Measurements from ENCODE around the gene ABHD17A. TPM values are rescaled to one million over a fixed set of nuclear protein-coding genes. Genes with fewer than 3 reads are reported as not detected.

ABHD17A gene
- total RNA-seq, 4 donors from 2014 or later: 86.8 to 134 (median 91.4) TPM

DNA sequence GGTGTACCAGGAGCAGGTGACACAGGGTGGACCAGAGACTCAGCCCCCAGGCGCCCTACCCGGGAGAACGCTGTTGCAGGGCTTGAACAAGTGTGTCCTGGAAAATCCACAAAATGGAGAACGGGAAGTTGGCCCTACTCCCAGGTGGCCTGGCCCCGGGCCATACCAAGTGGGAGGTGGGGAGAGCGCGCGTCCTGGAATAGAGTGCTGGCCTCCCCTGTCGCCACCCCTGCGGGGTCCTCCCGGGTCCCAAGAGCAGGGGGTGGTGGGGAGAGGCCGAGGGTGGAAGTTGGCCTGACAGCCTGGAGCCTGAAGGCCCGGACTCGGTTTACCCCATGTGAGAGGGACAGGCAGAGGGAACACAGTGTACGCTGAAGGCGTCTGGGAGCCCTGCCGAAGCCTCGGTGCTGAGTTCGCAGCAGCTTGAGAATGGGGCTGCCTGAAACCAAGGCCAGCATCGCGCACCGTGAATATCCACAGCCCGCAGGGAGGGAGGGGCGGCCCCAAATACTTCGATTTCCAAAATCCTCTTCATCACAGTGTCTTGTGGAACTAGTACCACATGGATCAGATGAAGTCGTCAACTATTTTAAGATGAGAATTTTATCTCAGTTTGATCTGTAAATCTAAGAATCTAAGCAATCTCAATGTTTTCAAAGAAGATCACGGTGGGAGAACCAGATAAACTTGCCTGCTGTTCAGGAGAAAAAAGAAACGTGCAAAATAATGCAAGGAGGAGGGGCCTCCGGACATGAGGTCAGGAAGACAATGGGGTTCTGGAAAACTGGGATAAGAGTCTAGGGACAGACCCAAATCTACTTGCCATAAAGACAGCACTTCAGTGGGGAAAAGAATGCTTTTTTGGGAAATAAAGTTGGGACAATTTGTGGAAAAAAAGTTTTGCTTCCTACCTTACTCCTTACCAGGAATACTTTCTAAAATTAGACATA is 11.5 kb downstream of the ABHD17A start:
- Histone ChIP-seq H3K36me3 (no peaks in the 10 kb centered on the region), H3K4me3 (replicated peaks in 1 of 3) (no peak overlapping the region), H3K4me1 (peaks cover 27 to 32% of the 10 kb centered on the region in 2 donors), H3K27me3 (no peaks in the 10 kb centered on the region), H3K27ac (peak overlapping the region in 2 of 3 donors; percentile 12 to 65), H3K9me3 (no peaks in the 10 kb centered on the region)
- WGBS, 2 donors: 71 to 75% methylated on average over 22 to 28 of the region's 29 CpGs
- TF ChIP-seq POLR2A (IDR thresholded peaks at IDR 0.05): no peak
- TF ChIP-seq, protein P1, sequence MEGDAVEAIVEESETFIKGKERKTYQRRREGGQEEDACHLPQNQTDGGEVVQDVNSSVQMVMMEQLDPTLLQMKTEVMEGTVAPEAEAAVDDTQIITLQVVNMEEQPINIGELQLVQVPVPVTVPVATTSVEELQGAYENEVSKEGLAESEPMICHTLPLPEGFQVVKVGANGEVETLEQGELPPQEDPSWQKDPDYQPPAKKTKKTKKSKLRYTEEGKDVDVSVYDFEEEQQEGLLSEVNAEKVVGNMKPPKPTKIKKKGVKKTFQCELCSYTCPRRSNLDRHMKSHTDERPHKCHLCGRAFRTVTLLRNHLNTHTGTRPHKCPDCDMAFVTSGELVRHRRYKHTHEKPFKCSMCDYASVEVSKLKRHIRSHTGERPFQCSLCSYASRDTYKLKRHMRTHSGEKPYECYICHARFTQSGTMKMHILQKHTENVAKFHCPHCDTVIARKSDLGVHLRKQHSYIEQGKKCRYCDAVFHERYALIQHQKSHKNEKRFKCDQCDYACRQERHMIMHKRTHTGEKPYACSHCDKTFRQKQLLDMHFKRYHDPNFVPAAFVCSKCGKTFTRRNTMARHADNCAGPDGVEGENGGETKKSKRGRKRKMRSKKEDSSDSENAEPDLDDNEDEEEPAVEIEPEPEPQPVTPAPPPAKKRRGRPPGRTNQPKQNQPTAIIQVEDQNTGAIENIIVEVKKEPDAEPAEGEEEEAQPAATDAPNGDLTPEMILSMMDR (IDR thresholded peaks at IDR 0.05): no peak
- peak in 1 of 2 donors; percentile 40 for DNase-seq
- intact Hi-C loops (cut with DNase I): no loop called here

- Histone ChIP-seq H3K4me3 (replicated peaks in 1 of 3) (no peak overlapping the region), H3K27me3 (no peaks in the 10 kb centered on the region), H3K27ac (peak overlapping the region in 2 of 3 donors; percentile 12 to 65), H3K36me3 (no peaks in the 10 kb centered on the region), H3K4me1 (peaks cover 27 to 32% of the 10 kb centered on the region in 2 donors), H3K9me3 (no peaks in the 10 kb centered on the region)
- no peak for DNase-seq
- 71 to 85% methylated on average over 8 to 17 of the region's 25 CpGs for WGBS, 2 donors
- intact Hi-C loops (cut with DNase I): no loop called here
- TF ChIP-seq POLR2A (IDR thresholded peaks at IDR 0.05): no peak
- TF ChIP-seq, protein P1 (IDR thresholded peaks at IDR 0.05): no peak
Measured at GRCh38 chr19:1872807-1873523, 12.3 kb downstream of the ABHD17A start.

GRCh38 chr19:1871630-1872029 is 13.7 kb downstream of the ABHD17A start:
- Histone ChIP-seq H3K4me1 (peaks cover 26 to 30% of the 10 kb centered on the region in 2 donors), H3K27ac (no peak overlapping the region), H3K9me3 (no peaks in the 10 kb centered on the region), H3K36me3 (no peaks in the 10 kb centered on the region), H3K4me3 (replicated peaks in 1 of 3) (no peak overlapping the region), H3K27me3 (no peaks in the 10 kb centered on the region)
- no peak for TF ChIP-seq POLR2A (IDR thresholded peaks at IDR 0.05)
- TF ChIP-seq, protein P1 (IDR thresholded peaks at IDR 0.05): no peak
- DNase-seq: no peak
- intact Hi-C loops (cut with DNase I): no loop called here
- 80 to 95% methylated on average over 3 to 4 of the region's 13 CpGs for WGBS, 2 donors

DNA sequence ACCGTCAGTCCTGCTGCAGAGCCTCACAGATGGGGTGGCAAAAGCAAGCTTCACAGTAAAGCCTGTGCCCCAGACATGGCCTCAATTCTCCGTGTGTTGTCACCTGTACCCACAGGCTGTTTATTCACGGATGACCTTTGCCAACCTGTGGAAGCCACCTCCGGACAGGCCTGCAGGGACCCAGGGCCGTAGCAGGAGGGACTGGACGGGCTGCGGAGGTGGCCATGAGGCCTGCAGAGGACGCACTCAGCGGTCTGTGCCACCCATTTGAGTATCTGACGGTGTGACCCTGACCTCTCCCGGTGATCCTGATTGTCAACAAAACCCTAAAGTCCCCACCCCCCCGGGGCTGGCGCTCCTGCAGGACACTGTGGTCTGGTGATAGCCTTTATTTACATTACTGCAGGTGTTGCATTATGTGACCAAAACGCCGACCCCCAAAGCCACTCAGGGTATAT is 14.1 kb downstream of the ABHD17A start:
- peaks cover 21 to 26% of the 10 kb centered on the region in 2 donors for H3K4me1 ChIP-seq
- H3K36me3 ChIP-seq: no peaks in the 10 kb centered on the region
- WGBS, 2 donors: 72 to 100% methylated on average over 2 to 12 of the region's 15 CpGs
- no peaks in the 10 kb centered on the region for H3K9me3 ChIP-seq
- no peak for TF ChIP-seq POLR2A (IDR thresholded peaks at IDR 0.05)
- TF ChIP-seq, protein P1 (IDR thresholded peaks at IDR 0.05): no peak
- H3K27me3 ChIP-seq: no peaks in the 10 kb centered on the region
- no peak overlapping the region for H3K4me3 ChIP-seq (replicated peaks in 1 of 3)
- intact Hi-C loops (cut with DNase I): no loop called here
- no peak overlapping the region for H3K27ac ChIP-seq
- no peak for DNase-seq
